CD4-positive, alpha-beta T cell treated with Interferon gamma for 1 hour (primary cell): ENCODE measurements around the gene TRA2A.
"Not testable (repeated sequence)": the region's sequence is repeated elsewhere in the genome, so short reads cannot be mapped to it uniquely, and the experiment has no call there.

Experiments used
- DNase-seq: peaks from one replicate; pipeline ENCODE4 v3.0.0-alpha.2; 2020

Gene TRA2A

DNA sequence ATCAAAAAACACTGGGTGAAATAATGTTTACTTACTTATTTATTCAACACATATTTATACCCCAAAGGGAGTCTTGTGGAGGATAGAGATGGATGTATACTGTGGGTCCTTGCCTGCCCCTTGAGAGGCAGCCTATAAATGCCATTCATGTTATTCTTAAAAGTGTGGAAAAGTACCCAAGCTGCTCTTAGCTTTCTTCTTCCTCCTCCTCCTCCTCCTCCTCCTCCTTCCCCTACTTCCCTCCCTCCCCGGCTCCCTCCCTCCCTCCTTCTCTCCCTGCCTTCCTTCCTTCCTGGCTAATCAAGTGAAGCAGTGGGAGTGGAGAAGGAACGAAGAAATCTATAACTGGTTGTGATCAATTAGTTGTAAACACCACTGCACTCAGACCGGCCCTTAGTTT, 40.3 kb downstream of the TRA2A start:
- no peak for DNase-seq

DNA sequence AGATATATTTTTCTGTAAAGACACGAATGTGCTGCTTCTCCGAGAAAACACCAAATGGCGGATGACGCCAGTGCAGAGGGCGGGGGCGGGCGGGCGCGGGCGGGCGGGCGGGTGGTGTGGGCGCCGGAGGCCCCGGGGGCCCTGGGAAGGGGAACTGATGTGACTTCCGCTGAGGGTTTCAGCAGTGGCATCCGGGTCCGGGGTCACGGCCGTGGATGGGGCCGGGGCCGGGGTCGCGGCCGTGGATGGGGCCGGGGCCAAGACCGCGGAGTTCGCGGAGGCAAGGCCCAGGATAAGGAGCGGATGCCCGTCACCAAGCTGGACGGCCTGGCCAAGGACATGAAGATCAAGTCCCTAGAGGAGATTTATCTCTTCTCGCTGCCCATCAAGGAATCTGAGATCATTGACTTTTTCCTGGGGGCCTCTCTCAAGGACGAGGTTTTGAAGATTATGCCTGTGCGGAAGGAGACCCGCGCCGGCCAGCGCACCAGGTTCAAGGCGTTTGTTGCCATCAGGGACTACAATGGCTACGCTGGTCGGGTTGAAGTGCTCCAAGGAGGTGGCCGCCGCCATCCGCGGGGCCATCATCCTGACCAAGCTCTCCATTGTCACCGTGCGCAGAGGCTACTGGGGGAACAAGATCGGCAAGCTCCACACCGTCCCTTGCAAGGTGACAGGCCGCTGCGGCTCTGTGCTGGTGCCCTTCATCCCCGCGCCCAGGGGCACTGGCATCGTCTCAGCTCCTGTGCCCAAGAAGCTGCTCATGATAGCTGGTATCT, 41.2 kb downstream of the TRA2A start:
- peak; percentile 67 for DNase-seq

DNA sequence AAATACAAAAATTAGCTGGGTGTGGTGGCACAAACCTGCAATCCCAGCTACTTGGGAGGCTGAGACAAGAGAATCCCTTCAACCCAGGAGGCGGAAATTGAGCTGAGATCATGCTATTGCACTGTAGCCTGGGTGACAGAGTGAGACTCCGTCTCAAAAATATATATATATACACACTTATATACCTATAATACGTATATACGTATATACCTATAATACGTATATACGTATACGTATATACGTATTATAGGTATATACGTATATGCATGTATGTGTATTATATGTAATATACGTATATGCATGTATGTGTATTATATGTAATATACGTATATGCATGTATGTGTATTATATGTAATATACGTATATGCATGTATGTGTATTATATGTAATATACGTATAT, 43.1 kb downstream of the TRA2A start:
- not testable (repeated sequence) for DNase-seq

DNA sequence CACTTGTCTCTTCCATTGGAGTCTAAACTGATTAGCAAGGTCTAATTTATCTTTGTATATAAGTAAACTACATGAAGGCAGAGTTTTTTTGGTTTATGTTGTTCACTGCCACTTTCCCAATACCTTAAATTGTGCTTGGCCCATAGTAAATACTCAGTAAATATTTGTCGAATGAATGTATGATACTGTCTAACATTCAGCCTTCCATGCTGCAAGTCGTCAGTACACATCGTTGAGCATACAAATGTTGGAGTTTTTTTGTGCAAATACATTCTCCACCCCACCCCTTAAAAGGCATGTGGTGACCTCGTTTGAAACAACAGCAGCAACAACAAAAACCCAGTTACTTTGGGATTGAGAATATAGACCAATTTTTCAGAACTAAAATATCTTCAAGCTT, 44.1 kb downstream of the TRA2A start:
- DNase-seq = no peak

DNA sequence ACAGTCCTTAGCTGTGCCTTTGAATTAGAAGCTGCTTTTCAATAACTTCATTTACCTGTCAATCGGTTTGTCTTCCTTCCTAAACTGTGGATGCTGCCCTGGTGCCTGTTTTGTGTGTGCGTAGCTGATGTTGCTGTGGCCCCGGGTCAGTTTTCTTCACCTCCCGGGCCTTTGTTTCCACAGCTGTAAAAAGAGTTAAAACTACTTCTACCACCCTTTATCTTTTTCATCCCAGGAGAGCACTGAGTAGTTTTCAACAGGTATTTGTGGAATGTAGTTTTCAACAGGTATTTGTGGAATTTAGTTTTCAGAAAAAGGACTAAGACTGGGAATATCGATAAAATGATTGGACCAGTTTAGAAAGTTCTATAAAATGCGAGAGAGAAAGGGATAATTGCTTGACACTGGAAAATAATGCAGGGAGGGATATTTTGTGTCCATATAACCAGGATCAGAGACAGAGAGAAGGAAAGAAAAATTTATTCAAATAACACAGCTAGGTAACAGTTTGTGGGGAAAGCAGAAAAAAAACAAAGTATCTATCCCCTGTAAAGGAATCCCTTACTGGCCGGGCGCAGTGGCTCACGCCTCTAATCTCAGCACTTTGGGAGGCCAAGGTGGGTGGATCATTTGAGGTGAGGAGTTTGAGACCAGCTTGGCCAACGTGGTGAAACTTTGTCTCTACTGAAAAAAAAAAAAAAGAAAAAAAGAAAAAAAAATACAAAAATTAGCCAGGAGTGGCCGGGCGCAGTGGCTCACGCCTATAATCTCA, 45.6 kb downstream of the TRA2A start:
- no peak for DNase-seq

DNA sequence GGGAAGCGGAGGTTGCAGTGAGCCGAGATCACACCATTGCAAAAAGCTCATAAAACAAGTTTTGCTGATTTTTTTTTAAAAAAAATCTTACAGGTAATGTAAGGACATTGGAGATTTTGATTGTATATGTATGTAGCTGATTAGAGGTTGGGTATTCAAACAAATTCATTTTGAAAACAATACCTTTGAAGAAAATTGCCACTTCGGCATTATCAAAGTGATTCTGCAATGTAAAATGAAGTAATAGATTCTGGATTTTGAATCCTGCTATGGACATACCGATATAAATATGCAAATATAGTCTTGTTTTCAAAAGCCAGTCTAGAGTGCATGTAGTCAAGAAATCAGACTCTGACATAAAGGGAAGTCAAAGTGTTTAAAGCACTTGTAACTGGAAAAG, 49.1 kb downstream of the TRA2A start:
- DNase-seq = no peak

DNA sequence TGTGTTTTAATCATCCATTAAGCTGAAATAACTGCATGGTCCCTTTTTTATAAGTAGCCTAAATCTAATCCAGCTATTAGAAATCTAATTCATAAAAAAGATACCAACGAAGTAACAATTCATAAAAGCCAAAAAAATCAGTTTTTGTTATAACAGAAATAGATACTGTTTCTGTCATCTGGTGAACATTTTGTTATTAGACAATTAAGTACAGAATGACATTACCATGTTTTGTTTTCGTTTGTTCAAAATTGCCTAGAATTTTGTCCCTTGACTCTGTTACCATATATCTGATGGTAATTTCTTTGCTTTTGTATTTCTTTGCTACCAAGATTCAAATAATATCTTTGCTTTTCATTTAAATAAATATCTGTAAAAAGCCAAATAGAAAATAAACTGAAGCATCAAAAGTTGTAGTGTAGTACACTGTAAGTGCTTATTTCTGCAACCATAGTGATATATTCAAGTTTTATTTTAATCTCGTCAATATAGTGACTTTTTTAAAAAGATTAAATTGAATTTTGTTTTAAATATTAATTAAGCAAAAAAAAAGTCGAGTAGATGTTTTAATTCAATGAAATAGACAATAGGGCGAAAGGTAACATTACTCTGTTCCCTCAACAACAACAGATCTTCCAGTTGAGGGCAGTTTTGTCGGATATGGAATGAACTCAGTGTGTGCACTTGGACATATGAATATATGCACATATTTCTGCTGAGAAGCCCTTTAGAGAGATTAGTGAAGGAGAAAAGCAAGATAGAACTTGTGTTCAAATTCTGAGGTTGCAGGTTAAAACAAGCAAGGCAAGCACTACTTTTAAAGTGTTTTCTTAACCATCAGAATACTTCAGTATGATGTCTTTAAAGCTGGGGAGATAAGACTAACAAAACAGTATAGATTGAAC, 53.6 kb downstream of the TRA2A start:
- DNase-seq = no peak

DNA sequence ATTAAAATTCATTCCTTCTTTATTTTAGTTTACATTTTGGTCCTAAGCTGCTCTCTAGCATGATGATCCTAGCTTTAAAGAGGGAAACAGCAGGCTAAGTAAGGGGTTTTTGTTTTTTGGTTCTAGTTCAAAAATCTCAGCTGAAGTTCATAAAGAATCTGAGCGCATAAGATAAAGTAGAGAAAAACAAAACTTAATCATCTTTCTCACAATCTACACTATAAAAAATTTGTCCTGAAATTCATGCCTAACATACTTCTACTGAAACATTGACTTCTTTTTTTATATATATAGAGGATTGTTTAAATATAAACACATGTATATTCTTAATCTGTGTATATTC, 54.7 kb downstream of the TRA2A start:
- no peak for DNase-seq

DNA sequence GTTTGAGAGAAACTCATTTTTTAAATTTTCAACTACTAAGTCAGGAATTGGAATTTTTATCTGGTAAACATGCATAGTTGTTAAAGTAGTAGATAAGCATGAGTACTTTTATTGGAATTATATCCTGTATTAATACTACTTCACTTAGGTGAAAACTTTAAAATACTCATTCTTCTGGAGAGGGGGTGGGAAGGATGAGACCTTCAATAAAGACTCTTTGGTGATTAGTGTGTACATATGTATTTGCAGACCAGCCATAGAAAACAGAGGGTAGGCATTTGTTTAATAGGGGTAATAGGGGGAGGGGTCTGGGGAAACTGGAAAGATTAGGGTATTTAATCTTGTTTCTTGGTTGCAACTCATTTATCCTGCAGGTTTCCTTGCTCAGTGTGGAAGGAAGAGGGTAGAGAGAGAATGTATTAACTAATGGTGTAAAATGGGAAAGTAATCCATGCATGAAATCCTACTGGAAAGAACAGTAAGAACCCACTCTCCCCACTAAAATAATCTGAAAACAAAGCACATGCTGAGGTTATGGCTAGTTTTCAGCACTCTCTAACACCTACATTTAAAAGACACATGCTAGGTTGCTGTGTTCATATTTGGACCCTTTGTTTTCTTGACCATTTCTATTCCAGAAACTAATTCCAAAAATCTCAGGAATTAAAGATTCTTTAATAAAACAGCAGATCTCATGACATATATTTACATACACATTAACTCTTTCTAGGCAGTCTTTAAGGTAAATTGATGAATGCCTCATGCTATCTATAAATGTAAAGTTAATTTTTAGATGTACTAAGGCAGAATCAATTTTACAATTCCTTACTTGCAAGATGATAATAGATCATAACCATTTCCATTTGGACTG, 55.3 kb downstream of the TRA2A start:
- no peak for DNase-seq

DNA sequence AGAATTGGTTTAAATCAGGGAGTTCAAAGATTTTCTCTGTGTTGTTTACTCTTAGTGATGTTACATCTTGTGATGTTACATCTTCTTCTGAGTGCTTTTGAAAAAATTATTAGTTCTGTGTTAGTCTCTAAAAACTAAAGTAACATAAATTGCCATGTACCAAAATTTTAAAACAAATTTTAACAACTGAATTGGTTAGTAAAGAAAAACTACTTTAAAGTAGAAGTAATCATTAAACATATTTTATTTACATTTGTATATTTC, 56.3 kb downstream of the TRA2A start:
- DNase-seq = no peak

DNA sequence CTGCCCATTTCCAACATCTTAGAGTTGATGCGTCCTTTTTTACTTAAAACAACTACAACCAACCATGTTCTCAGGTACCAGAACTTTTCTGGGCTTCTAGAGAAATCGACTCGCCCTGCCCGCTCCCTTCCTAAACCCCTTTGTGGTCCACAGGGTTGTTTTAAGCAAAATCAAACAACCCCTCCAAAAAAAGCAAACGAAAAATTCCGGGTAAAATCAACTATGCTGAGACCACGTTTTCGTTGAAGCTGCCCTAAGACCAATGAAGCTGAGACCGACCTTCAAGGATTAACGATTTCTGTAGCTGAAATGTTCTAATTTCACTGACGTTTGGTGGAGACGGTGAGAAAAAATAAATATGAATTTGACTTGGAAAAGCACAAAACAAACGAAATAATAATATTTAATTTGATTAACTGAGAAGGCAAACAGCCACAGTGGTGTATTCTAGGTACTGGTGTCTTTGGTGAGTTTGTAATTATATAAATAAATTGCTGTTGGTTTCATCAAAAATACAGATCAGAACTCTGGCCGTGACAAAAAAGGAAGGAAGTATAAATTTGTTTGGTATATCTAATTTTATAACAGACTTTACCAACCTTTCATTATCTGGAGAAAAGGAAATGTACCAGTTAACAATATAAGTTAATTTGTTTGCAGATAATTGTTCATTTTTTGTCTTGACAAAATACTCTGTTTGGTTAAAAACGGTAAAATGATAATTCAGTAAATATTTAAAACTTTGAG, 56.8 kb downstream of the TRA2A start:
- DNase-seq = no peak

DNA sequence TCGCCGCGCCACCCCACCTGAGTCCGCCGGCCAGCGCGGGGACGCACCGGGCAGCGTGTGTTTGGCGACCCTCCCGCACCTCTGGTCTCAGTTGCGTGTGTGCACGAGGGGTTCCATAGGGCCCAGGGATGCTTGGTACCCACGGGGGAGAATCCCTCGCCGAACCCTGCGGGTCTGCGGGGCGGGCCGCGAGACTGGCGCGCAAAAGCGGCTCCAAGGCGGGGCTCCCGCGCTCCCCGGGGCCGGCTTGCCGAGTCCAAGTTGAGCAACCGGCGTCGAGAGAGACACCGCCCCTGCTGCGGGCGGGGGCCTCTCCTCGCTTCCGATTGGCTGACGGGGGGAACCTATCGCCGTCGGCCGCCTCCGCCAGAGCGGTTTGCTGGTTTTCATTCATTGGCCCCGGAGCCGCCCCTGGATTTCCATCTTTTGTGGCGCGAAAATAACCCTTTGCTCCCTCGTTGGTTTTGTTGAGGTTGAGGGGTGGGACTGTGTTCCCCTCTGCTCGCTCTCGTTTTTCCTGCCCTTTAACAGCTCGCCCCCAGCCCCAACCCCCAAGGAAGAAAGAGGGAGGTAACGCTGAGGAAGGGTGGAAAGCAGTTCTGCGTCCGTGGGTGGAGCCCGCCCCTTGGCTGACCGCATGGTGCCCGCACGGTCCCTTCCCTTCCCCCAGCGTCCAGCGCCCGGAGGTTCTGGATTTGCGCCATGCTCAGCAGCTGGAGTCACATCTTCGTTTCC, 57.5 kb downstream of the TRA2A start:
- DNase-seq = peak; percentile 76

DNA sequence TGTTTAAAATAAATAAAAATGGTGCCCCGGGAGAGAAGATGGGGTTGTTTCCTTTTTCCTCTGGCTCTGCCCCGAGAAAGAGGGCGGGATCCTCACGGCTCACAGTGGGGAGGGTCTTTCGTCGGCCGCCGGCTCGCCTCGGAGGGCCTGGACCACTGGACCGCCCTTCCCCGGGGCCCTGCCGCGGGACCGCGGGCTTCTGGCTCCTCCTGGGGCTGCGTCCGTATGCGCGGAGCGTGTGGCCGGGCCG, 58.0 kb downstream of the TRA2A start:
- no peak for DNase-seq

DNA sequence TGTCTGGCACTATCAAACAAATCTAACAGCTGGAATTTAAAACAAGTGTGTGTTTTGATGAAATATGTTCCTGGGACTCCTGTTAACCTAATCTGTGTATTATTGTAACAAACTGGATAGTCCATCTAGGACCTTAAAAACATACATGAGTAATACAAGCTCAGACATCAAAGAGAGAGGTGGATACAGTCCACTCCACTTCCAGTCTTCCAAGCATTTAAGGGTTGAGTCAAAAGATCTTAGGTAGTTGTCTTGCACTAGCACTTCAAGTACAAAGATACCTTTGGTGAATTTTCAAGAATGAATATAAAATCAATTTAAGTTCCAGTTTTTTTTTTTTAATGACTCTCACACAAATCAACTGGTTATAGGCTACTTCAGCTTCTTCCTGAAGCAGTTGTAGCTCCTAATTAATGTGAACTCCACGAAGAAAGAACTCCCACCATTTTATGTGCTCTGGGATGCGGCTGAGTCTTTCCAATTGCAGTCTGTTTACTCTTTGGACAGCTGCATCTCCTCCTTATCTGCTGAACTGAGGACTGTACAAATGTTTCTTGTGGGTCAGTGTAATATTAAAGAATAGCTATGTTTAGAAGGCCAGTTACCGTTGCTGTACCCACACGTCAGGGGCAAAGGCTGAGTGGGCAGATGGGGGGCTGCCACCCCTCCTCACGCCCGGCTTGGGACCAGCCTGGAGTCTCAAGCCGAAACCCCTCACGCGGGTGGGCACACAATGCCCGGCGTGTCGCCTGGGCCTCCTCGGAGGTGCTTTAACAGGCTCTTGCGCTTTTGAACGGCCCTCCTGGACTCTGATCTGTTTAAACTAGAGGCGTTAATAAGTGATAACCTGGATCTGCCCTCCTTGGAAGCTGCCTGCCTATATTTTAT, 58.6 kb downstream of the TRA2A start:
- no peak for DNase-seq

DNA sequence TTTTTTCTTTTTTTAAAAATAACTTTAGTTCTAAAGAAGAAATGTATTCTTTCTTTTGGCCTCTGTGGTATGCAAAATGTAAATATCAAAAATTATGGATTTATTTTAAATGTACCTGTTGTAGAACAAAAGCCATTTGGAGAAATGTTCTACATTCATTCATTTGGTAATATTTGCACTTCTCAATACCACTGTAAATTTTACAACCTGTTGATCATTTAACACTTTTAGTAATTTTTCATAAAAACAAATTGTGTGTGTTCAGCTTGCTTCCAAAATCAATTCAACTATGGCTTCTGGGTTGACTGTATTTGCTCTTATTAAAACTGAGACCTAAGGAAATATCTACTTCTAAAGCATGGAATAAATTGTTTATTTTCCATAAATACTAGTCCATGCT, 59.2 kb downstream of the TRA2A start:
- DNase-seq = no peak

DNA sequence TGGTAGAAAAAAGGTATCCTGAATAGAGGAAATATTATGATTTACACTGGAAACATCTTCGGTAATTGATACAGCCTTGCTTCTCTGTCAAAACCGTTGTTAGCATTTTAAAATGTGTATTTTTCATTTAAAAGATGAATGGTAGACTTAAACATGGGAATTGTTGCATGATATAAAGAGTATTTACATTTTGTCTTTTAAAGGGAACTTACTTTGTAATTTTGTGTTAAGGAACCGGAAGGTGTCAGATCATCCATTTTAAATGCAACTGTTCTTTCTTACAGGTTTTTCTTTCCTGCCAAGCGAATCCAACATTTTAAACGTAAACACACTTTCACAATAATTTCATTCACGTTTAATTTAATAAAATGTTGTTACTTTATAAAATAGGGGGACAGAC, 59.7 kb downstream of the TRA2A start:
- no peak for DNase-seq

DNA sequence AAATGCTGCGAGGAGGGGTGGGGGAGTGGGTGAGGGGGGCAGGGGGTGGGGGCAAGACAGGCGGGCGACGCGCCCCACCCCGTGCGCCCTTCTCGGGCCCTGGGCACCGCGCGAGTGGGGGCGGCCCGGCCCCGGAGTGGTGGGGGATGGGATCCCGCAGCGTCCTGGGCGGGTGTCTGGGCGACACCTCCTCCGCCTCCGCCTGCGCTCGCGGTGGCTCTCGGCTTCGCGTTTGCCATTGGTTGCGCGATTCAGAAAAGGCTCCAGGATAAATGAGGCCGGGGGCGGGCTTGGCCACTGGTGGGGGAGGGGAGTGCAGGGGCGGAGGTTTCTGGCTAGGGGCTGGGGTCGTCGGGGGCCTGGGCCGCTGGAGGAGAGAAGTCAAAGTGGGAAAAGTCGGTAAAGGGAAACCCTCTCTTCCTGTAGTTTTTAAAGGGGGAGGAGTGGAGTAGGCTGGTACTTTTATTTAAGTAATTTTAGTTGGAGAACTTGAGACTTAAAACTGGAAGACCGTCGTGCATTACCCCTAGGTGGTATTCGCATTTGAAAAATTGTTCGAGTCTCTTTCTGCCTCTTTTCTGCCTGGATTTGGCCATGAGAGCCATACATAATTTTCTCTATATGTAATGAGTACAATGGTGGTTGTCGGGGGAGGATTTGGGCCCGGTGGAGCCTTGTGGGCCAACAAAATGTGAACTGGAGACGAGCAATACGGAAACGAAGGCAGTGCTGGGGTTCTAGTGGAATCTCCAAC, 60.5 kb downstream of the TRA2A start:
- no peak for DNase-seq

DNA sequence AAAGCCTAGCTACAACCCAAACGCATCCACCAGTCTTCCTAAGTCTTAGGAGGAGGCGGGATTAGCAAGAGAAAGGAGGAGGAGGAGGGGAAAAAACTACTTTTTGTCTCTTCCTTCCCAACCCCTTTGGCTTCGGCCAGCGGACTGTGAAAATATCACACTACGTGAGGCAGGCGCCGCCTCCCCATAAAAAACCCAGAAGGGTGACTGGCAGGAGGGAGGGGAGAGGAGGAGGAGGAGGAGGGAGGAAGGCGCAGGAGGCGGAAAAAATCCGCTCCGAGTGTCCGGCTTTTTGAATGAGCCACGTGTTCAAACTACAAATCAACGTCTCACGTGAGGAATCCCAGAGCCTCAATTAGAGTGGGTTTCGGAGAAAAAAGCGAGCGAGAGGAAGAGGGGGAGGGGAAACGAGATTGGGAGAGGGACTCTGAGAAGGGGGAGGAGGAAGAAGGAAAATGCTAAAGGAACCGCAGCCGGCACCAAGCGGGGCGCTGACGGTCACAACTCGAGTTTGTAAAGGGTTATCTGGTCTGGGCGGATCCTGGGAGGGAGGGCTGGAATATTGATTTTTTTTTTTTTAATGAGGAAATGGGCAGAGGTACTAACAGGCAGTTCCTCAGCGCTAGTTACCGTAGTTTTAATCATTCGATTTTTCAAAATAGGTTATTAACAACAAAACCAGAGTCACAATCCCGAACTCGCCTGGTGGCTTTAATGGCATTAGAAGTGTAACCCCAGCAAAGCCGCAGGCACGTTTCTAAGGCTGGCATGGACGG, 61.3 kb downstream of the TRA2A start, which contains the start of gene IGF2BP3:
Gene IGF2BP3, minus strand, starts transcription at position 162 of the 776 bp plus-strand sequence. CDS start 381 bp downstream, outside the sequence.
- DNase-seq = no peak

DNA sequence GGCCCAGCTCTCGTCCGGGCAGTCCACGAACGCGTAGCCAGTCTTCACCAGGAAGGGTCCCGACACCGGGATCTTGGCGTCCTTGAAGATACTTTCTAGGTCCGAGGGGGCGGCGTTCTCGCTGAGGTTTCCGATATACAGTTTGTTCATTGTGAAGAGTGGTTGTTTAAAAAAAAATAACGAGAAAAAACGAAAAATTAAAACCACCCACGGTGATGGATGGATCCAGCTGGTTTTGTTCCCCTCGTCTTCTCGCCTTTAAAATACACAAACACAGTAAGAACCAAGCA, 61.9 kb downstream of the TRA2A start:
- no peak for DNase-seq
